GM06990 (cell line): Measurements from ENCODE around the gene ANKRD13C.
A peak's percentile ranks its signal among the peaks of the same experiment; 100 is the strongest.

Source experiments
- DNase-seq: peaks from one replicate; pipeline ENCODE4 v3.0.0-alpha.2; 2011; ENCODE audit not compliant: insufficient read length; ENCODE audit errors: extremely low read depth
- H3K27me3 ChIP-seq: replicated peaks from 2 replicates; pipeline ENCODE4 v1.6.0; 2011; ENCODE audit warnings: low read length; ENCODE audit not compliant: control insufficient read depth, insufficient read depth
- H3K36me3 ChIP-seq: 2 replicates; pipeline ENCODE4 v1.5.1; 2011; ENCODE audit warnings: low read length; ENCODE audit not compliant: control insufficient read depth, insufficient read depth
- H3K4me3 ChIP-seq: replicated peaks from 2 replicates; pipeline ENCODE4 v1.5.1; 2011; ENCODE audit warnings: low read depth, mild to moderate bottlenecking, control low read depth, low read length
- CTCF ChIP-seq: IDR thresholded peaks from 2 replicates; pipeline ENCODE4 v1.5.1; 2011; ENCODE audit warnings: low read length, control low read depth, mild to moderate bottlenecking, inconsistent platforms; ENCODE audit not compliant: insufficient read depth, poor library complexity, severe bottlenecking

Gene ANKRD13C

GRCh38 chr1:70396607-70397006, 42.1 kb upstream of the ANKRD13C start:
- no peaks in the 10 kb centered on the region for H3K27me3 ChIP-seq
- no peak for DNase-seq
- no peaks in the 10 kb centered on the region for H3K36me3 ChIP-seq
- no peak for TF ChIP-seq CTCF
- no peak overlapping the region for H3K4me3 ChIP-seq

GRCh38 chr1:70392626-70393025, 38.1 kb upstream of the ANKRD13C start:
- no peak for TF ChIP-seq CTCF
- no peaks in the 10 kb centered on the region for H3K27me3 ChIP-seq
- DNase-seq = no peak
- H3K4me3 ChIP-seq = no peak overlapping the region
- no peaks in the 10 kb centered on the region for H3K36me3 ChIP-seq

GRCh38 chr1:70387507-70387906, 33.0 kb upstream of the ANKRD13C start:
- no peak for TF ChIP-seq CTCF
- H3K4me3 ChIP-seq = no peak overlapping the region
- DNase-seq = no peak
- no peaks in the 10 kb centered on the region for H3K36me3 ChIP-seq
- H3K27me3 ChIP-seq = no peaks in the 10 kb centered on the region

- TF ChIP-seq CTCF = no peak
- H3K4me3 ChIP-seq = no peak overlapping the region
- DNase-seq = no peak
These were observed 31.6 kb upstream of the ANKRD13C start for GRCh38 chr1:70386121-70386520.

GRCh38 chr1:70385477-70385876, 31.0 kb upstream of the ANKRD13C start:
- no peak overlapping the region for H3K4me3 ChIP-seq
- no peaks in the 10 kb centered on the region for H3K36me3 ChIP-seq
- H3K27me3 ChIP-seq = no peaks in the 10 kb centered on the region
- peak; percentile 7 for DNase-seq
- no peak for TF ChIP-seq CTCF

More at GRCh38 chr1:70386121-70386520, 31.6 kb upstream of the ANKRD13C start:
- H3K36me3 ChIP-seq = no peaks in the 10 kb centered on the region
- H3K27me3 ChIP-seq = no peaks in the 10 kb centered on the region

GRCh38 chr1:70384542-70384941, 30.0 kb upstream of the ANKRD13C start:
- Histone ChIP-seq H3K4me3 (no peak overlapping the region), H3K27me3 (no peaks in the 10 kb centered on the region), H3K36me3 (no peaks in the 10 kb centered on the region)
- DNase-seq = no peak
- no peak for TF ChIP-seq CTCF
